AG04450 (cell line): ENCODE results near the gene IL27RA. TPM values are rescaled to one million over a fixed set of nuclear protein-coding genes. Genes with fewer than 3 reads are reported as not detected.

Experiments
- CTCF ChIA-PET: fragments of 300-600, 350-600 bp; formaldehyde crosslinking; extraction: SDS; loops from one replicate; lab custom pipeline; 2022; ENCODE audit warnings: antibody characterized with exemption, inconsistent platforms; lab: Charles Lee
- POLR2A ChIA-PET: fragments of 350-600 bp; formaldehyde crosslinking; extraction: SDS; loops from one replicate; lab custom pipeline; 2021; ENCODE audit warnings: antibody characterized with exemption, inconsistent platforms; lab: Yijun Ruan, JAX
- DNase-seq: peaks from one replicate; pipeline ENCODE4 v3.0.0-alpha.2; 2011; ENCODE audit warnings: low read depth, low spot score
- H3K27ac ChIP-seq: one replicate; pipeline ENCODE4 v1.5.1; 2012; ENCODE audit warnings: low read depth, low read length, control low read depth
- H3K27me3 ChIP-seq: one replicate; pipeline ENCODE4 v1.6.0; 2012; ENCODE audit warnings: low read length; ENCODE audit not compliant: control insufficient read depth, insufficient read depth
- H3K4me3 ChIP-seq: 2 replicates; pipeline ENCODE4 v1.5.1; 2011; ENCODE audit warnings: mild to moderate bottlenecking, low read depth, low read length, control low read depth
- H3K9me3 ChIP-seq: 2 replicates; pipeline ENCODE4 v1.5.1; 2012; ENCODE audit warnings: low read length; ENCODE audit not compliant: control insufficient read depth, insufficient read depth
- polyA plus RNA-seq: library from polyadenylated mRNA; depleted of rRNA; stranded (reverse); fragments of >200 nt; gene quantifications from 2 replicates; pipeline ENCODE4 v1.2.3, GENCODE V29; 2011
- TF ChIP-seq, protein P1 (sequence below): IDR thresholded peaks from 2 replicates; pipeline ENCODE4 v1.5.1; 2011; ENCODE audit warnings: low read depth, low read length, control low read depth, inconsistent platforms

The IL27RA gene
- polyA plus RNA-seq, 1 experiment: 4.5 TPM

DNA sequence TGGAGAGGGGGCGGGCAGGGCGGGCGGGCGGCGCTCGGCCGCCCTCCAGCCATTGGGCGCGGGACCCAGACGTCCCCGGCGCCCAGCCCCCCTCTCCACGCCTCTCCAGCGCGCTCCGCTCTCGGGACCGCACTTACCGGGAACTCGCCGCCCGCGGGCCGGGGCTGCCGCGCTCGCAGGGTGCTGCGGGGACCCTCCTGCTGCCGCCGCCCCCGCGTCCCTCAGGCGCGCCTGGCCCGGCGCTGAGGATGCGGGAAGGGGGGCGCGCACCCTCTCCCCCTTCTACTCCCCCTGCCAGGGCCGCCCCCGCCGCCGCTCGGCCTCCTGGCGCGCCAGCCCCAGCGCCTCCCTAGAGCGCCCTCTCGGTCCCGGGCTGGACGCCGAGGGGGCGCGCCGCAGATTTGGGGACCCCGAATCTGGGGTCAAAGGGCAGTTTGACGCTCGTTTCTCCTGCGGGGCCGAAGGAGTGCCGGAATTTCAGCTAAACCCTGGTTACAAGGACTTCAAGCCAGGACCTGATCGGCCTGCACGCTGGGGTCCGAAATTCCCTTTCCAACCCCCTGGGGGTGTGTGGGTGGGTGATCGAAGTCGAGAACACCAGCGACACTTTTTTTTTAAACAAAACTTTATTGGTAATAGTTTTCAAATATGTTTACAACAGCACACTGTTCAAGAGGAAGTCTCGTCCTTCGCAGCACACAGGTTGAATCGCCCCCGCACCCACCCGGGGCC, 59.7 kb downstream of the IL27RA start:
- Histone ChIP-seq H3K27me3 (no peaks in the 10 kb centered on the region), H3K27ac (peak overlapping the region; percentile 47), H3K4me3 (peak overlapping the region; percentile 77), H3K9me3 (peaks cover 12% of the 10 kb centered on the region; the same call in 1 of the 2 replicates)
- TF ChIP-seq, protein P1, sequence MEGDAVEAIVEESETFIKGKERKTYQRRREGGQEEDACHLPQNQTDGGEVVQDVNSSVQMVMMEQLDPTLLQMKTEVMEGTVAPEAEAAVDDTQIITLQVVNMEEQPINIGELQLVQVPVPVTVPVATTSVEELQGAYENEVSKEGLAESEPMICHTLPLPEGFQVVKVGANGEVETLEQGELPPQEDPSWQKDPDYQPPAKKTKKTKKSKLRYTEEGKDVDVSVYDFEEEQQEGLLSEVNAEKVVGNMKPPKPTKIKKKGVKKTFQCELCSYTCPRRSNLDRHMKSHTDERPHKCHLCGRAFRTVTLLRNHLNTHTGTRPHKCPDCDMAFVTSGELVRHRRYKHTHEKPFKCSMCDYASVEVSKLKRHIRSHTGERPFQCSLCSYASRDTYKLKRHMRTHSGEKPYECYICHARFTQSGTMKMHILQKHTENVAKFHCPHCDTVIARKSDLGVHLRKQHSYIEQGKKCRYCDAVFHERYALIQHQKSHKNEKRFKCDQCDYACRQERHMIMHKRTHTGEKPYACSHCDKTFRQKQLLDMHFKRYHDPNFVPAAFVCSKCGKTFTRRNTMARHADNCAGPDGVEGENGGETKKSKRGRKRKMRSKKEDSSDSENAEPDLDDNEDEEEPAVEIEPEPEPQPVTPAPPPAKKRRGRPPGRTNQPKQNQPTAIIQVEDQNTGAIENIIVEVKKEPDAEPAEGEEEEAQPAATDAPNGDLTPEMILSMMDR: peak; percentile 37
- CTCF ChIA-PET: interaction anchor here (0.6 to 1.0 kb wide), 2 partner anchors 41 to 45 kb away, joined by 3 to 5 read pairs; partner anchors contain the start of gene ASF1B
- POLR2A ChIA-PET: interaction anchor here (1.0 kb wide), 1 partner anchor 27 kb away, joined by 3 read pairs; no protein-coding TSS in a partner anchor
- DNase-seq: no peak

DNA sequence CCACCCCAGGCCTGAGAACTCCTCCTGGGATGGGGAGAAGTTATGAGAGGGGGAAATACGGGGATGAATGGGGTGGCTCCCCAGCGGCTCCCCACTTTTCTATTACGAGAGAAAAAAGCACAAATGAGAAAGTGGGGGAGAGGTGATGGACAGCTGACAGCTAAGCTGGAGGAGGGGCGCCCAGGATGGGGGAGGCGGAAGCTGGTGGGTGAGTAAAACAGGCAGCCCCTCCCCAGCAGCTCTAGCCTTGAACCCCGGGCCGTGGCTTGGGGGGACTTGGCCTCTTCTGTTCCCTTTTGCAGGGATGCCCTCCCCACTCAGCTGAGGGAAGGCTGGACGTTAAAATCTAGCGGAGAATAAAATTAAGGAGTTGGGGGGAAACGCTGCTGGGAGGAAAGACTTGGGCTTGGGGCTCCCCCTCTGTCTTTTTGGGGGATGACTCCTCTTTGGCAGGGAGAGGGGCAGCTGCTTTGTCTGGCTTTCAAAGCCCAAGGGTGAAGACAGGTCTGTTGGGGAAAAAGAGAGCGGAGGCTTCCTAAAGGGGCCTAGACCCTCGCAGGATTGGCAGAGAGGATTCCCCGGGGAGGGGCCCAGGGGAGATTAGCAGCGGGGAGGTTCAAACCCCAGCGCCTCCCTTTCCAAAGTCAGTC, 60.4 kb downstream of the IL27RA start:
- Histone ChIP-seq H3K4me3 (peak overlapping the region; percentile 77), H3K9me3 (peaks cover 12% of the 10 kb centered on the region; the same call in 1 of the 2 replicates), H3K27me3 (no peaks in the 10 kb centered on the region), H3K27ac (no peak overlapping the region)
- CTCF ChIA-PET: interaction anchor here (1.0 kb wide), 1 partner anchor 45 kb away, joined by 5 read pairs; the partner anchor contains the start of gene ASF1B
- TF ChIP-seq, protein P1: no peak; the same call in 1 of the 2 replicates
- no peak for DNase-seq
- POLR2A ChIA-PET: interaction anchor here (1.0 kb wide), 1 partner anchor 27 kb away, joined by 3 read pairs; no protein-coding TSS in a partner anchor

GRCh38 chr19:14093117-14093823, 61.7 kb downstream of the IL27RA start:
- H3K9me3 ChIP-seq: peaks cover 12% of the 10 kb centered on the region; the same call in 1 of the 2 replicates
- TF ChIP-seq, protein P1: no peak
- no peak overlapping the region for H3K27ac ChIP-seq
- H3K4me3 ChIP-seq: no peak overlapping the region
- no peak for DNase-seq
- POLR2A ChIA-PET: no interaction called here
- CTCF ChIA-PET: interaction anchor here (1.0 kb wide), 1 partner anchor 213 kb away, joined by 4 read pairs; no protein-coding TSS in a partner anchor
- no peaks in the 10 kb centered on the region for H3K27me3 ChIP-seq

GRCh38 chr19:14094854-14095253, 63.3 kb downstream of the IL27RA start:
- CTCF ChIA-PET: no interaction called here

More at GRCh38 chr19:14094854-14095253, 63.3 kb downstream of the IL27RA start:
- TF ChIP-seq, protein P1: no peak
- H3K27me3 ChIP-seq: no peaks in the 10 kb centered on the region
- no peak for DNase-seq
- H3K27ac ChIP-seq: no peak overlapping the region
- POLR2A ChIA-PET: no interaction called here
- H3K4me3 ChIP-seq: no peak overlapping the region
- H3K9me3 ChIP-seq: peaks cover 12% of the 10 kb centered on the region; the same call in 1 of the 2 replicates
